MM.1S (cell line): ENCODE measurements around the gene INPP4B.

Experiments
- EZH2 ChIP-seq: fragments of 300-600 bp; sonication (generic); optimal IDR thresholded peaks from 2 replicates; pipeline ENCODE3; 2017; ENCODE audit warnings: low read depth, mild to moderate bottlenecking, antibody characterized with exemption, low read length, mixed read lengths
- TF ChIP-seq, protein P1 (sequence below): fragments of 300-600 bp; sonication (generic); IDR thresholded peaks from 2 replicates; pipeline ENCODE4 v1.5.1; 2016; ENCODE audit warnings: antibody characterized with exemption, low read length, mixed read lengths

DNA sequence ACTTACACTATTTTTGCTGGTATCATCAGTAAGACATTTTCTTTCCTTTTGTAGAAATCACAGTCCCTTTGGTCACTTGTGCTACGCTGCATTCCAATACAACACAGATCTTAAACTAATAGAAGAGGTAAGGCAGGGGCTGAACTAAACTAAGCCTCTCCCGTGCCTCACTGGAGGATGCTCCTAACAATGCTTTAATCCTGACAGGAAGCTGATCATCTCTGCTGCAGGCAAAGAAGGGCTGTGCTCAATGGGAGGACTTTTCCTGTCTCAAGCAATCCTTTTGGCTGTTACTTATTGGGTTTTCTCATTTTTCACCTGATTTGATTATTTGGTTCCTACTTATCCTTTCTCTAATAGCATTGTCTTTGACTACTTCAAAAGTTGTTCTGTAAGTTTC is 583.1 kb downstream of the INPP4B start:
- TF ChIP-seq, protein P1, sequence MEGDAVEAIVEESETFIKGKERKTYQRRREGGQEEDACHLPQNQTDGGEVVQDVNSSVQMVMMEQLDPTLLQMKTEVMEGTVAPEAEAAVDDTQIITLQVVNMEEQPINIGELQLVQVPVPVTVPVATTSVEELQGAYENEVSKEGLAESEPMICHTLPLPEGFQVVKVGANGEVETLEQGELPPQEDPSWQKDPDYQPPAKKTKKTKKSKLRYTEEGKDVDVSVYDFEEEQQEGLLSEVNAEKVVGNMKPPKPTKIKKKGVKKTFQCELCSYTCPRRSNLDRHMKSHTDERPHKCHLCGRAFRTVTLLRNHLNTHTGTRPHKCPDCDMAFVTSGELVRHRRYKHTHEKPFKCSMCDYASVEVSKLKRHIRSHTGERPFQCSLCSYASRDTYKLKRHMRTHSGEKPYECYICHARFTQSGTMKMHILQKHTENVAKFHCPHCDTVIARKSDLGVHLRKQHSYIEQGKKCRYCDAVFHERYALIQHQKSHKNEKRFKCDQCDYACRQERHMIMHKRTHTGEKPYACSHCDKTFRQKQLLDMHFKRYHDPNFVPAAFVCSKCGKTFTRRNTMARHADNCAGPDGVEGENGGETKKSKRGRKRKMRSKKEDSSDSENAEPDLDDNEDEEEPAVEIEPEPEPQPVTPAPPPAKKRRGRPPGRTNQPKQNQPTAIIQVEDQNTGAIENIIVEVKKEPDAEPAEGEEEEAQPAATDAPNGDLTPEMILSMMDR, result no peak
- TF ChIP-seq EZH2, result no peak
